NCI-H2227 treated with DMSO at 0.1 percent for 48 hours (cell line): ENCODE results near the gene DEFB129.
A peak's percentile ranks its signal among the peaks of the same experiment; 100 is the strongest.
"Not testable (repeated sequence)": the region's sequence is repeated elsewhere in the genome, so short reads cannot be mapped to it uniquely, and the experiment has no call there.

ENCODE experiments used
- DNase-seq: peaks from one replicate; lab custom pipeline; 2025; lab: John Stamatoyannopoulos, UW

Gene DEFB129

DNA sequence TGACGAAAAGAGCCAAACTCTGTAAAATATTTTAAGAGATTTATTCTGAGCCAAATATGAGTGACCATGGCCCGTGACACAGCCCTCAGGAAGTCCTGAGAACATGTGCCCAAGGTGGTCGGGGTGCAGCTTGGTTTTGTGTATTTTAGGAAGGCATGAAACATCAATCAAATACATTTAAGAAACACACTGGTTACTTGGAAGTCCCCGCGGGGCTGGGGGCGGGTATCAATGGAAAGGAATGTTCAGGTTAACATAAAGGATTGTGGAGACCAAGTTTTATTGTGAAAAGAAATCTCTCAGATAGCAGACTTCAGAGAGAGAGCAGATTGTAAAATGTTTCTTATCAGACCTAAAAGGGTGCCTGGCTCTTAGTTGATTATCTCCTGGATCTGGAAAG is 26.4 kb downstream of the DEFB129 start:
- not testable (repeated sequence) for DNase-seq

DNA sequence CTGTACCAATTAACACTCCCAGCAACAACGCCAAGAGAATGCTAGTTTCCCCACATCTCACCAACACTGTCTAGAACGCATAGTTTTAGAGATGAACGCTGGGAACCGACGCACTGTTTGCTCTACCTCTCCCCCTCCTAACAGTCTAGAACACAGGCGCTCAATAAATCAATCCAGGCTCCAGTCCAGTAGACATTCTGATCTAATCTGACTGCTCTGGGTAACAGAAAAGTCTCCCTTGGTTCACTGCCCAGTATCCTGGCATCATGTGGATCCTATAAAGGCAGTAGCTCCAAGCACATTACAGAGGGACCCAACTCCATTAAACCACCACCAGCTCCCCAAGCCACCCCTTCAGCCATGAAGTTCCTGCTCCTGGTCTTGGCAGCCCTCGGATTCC is 30.4 kb downstream of the DEFB129 start, which contains the start of gene DEFB132:
TSS of gene DEFB132 (plus strand) at position 306 of the 400 bp plus-strand sequence. CDS start at position 361, 55 bp downstream.
- no peak for DNase-seq

DNA sequence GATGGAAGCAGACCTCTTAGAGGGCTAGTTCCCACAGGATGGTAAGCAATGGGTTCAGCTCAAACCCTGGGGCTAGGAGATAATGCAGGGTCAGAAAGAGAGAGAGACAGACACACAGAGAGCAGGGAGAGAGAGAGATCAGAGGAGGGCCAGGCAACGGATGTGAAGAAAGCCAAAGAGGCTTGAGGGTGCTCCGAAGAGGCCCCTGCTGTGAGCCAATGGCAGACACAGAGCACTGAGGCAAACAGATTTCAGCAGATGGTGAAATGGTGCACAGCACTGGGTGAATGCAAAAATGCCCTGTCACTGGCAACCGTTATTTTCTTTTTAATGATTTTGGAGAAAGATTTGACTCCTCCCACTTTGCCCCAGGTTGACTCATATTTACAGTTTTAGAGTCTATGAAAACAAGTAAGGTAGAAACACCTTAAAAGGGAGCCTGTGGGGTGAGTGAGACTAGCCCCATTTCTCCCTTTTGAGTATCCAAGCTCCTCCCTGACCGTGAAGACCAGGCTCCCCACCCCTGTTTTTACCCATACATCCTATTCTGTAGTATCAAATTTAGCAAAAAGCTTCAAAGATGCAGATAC is 31.3 kb downstream of the DEFB129 start:
- no peak for DNase-seq

DNA sequence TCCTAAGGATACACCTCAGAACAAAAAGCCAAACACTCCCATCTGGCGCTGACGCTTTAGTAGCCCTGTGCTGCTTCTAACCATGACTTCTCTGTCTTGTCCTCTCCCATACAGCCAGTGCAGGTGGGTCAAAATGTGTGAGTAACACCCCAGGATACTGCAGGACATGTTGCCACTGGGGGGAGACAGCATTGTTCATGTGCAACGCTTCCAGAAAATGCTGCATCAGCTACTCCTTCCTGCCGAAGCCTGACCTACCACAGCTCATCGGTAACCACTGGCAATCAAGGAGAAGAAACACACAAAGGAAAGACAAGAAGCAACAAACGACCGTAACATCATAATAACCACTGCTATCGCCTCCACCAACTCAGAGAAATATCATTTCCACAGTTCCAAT is 31.9 kb downstream of the DEFB129 start:
- DNase-seq: no peak

DNA sequence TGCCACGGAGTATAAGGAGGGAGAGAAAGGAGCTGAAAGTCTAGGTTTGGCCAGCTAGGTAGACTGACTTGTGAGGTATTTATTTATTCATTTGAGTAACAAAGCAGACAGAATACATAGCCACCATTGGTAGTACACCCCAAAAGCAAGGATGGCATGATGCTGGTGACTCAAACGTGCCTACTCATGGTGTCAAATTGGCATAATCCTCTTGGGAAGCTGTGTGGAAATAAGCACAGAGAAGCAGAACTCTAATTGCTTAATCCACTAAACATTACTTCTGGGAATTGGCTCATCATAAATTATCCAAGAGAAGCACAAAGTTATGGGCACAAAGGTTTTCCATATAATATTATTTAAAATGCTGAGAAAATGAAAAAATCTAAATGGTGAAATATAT is 32.9 kb downstream of the DEFB129 start:
- no peak for DNase-seq

DNA sequence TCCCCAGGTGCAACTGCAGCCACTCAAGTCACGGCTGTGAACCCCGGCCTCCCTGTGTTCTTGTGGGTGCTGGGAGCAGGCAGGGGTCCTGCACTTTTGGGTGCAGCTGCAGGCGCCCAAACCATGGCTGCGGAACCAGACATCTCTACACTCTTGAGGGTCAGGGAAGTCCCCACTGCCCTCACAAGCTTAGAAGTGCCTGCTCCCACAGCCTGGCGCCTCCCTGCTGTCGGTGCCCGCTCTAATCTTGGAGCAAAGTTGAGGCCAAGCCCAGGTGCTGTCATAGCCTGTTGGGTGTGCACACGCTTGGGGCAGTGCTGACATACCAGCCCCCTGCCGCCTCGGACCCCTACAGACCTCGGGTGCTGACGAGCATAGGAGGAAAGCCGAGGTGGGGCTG is 36.6 kb downstream of the DEFB129 start:
- no peak for DNase-seq

DNA sequence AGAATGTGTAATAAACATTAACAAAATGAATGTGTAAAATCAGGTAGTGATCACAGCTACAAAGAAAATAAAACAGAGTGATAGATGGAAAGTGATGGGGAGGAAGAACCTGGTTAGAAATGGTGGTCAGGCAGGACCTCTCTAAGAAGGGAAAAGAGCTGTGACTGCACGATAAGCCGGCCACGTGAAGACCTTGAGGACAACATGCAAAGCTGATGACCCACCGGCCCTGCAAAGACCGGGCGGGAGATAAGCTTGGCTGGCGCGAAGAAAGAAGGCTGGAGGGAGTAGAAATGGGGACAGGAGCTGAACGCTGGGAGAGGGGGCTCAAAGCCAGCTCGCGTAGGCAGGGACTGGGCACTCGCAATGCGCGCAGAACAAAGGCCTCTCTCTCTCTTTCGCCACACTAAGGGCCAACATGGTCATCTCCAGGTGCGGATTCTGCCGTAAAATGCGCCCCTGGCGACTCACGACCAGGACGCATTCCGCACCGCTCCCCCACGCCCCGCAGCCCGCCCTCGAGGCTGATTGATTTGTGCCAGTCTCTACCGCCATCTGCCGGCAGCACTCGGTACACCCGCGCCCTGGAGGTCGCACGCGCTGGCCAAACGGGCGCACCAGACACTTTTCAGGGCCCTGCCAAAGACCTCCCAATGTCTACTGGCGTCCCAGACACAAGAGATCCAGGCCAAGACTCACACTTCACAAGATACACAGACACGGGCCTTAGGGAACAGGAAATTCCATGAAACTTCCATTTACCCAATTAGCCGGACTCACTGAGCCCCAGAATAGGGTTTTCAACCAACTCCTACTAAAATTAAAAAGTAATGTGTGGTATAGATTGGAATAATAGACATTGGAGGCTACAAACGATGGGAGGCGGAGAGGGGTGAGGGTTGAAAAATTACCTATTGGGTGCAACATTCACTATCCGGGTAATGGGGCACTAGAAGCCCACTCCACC is 39.8 kb downstream of the DEFB129 start:
- DNase-seq: peak; percentile 88

DNA sequence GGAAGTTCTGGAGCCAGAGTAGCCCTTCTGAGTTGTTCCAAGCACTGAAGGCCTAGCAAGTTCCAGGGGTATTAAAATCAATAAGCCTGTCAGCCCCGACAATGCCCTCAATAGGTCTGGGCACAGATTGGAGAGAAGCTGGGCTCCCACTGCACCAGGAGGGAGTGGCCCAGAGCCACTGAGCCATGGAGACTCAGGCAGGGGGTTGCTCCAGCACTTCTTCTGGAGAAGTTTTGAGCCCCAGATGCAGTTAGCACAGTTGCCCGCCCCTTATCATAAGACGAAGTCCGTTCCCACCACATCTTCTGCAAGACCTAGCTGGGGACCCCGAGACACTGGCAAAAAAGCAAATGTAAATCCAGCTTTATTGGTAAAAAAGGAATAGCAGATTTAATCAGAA is 43.5 kb downstream of the DEFB129 start:
- no peak for DNase-seq

DNA sequence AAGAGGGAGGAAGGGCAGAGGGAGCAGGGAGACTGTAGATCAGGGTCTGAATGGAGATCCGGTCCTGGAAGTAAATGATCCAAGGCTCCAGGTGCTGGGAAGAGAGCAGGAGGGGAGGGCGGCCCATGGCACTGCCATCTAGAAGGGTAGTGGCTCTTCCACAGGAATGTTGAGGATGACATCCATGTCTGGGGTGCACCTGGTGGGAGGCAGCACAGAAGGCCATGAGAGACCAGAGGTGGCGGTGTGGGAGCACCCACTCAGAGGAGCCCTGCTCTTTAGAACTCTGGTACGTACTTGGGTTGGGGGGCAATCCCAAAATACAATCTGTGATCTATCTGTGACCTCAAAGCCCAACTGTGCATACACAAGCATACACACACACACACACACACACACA is 44.0 kb downstream of the DEFB129 start:
- DNase-seq: no peak

DNA sequence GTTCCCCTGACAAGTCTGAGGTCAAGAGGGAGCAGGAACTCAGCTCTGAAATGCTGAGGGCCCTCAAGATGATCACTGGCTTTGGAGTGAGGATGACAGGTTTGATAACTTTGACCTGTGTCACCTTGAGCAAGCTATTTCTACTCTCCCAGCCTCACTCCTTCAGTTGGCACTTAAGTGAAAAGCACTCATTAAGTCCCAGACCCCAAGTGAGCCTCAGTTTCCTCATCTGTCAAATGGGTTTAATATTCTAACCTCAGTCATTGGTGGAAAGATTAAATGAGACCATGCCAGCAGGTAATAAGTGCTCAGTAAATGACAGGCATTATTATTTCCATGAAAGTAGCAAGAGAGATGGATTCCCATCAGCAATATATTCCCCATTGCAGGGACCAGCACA is 44.5 kb downstream of the DEFB129 start:
- DNase-seq: no peak

DNA sequence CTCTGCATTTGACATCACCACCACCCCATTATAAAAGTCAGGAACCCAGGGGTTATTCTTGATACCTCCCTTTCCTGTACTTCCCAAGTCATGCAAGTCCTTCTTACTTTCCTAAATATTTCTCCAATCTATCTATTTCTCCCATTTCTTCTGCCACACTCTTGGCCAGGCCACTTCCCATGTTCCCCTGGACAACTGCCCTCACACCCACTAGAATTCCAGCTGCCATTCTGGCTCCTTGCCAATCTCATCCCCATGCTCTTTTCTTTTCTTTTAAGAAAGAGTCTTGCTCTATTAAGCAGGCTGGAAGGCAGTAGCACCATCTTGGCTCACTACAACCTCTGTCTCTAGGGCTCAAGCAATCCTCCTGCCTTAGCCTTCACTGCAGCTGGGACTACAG is 45.7 kb downstream of the DEFB129 start:
- no peak for DNase-seq

DNA sequence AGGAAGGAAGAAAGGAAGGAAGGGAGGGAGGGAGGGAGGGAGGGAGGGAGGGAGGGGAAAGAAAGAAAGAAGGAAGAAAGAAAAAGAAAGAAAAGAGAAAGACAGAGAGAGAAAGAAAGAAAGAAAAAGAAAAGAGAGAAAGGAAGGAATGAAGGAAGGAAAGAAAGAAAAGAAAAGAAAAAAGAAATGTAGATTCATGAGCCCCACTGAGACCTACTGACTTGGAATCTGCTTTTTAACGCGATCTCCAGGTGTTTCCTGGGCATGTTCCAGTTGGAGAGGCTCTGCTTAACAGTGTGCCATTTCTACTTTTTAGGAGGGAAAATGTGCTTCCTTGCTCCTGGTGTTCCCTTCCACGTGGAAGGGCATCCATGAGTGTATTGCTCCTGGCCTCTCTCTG is 46.8 kb downstream of the DEFB129 start:
- DNase-seq: no peak

DNA sequence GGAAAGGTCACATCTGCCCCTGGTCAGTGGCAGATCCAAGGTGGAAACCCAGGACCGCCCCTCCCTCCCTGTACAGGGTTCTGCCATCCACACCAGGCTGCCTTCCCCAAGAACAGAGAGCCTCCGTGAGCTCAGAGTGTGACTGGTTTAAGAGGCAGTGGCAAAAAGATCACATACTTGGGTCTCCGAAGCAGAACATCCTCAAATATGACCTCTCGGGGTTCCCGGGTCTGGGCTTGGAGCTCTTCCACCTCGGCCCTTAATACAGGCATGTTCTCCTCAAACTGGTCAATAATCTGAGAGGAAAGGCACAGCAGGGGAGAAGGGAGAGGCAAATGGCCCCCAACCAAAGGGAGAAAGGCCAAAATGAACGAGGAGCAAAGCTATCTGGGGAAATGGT is 48.7 kb downstream of the DEFB129 start:
- DNase-seq: no peak

DNA sequence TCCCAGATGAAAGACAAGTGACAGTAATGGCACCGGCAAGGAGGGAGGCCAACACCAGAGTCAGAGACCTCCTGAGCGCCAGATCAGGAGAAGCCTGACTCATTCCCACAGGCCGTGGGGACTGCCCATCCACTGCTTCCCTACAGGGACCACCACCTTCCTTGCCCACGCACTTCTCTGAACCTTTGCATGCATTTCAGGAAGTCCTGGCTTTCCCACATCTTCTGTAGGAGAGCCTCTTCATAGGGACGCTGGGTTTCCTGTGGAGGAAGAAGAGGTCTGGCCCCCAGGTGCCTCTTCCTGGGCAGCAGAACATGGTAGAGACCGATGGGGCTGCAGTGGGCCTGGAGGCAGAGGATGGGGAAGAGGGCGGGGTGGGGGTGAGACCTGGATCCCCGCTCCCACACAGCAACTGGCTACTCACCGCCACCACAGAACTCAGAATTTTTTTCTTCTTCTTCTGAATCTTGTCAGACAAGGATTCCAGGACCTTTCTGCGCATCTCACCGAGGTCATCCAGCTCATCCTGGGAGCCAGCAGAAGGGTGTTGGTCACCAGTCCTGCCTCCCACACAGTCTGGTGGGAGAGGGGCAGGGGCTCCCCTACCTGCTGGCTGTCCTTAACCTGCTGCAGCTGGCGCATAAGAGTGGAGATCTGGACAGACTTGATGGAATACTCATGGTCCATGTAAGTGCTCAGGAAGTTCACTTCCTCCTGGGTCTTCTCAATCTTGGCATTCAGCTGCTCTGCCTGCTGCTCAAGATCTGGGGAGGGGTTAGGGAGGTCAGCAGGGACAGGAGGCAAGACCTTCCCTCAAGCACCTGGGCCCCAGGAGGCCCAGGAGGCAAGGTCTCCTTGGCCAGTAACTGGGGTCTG is 49.8 kb downstream of the DEFB129 start:
- no peak for DNase-seq

DNA sequence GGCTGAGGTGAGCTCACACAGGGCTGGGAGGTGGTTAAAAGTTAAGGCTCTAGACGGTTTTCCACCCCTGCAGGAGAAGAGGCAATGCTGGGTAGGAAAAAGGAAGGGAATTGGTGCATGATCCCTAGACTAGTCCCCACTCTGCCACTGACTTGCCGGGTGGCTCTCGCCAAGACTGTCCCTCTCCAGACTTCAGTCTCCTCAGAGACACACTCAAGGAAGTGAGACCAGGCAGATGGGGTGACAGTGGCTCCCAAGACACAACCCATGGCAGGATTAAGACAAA is 50.4 kb downstream of the DEFB129 start:
- DNase-seq: no peak

DNA sequence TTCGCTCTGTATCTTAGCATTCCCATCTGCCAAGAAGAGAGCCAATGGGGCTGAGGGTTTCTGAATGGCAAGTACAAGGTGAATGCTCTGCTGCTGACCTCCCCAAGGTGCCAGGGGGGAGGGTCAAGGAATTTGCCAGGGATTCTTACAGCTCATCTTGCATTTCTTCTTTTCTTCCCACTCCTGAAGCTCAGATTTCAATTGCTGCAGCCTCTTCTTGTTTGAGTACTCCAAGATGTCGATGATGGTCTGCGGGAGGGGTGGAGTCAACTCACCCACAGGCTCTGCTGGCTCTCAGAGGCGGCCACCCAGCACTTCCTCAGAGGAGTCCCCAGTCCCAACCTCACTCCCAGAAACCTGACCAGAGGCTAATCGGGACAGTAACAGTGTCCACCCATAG is 51.1 kb downstream of the DEFB129 start:
- no peak for DNase-seq

DNA sequence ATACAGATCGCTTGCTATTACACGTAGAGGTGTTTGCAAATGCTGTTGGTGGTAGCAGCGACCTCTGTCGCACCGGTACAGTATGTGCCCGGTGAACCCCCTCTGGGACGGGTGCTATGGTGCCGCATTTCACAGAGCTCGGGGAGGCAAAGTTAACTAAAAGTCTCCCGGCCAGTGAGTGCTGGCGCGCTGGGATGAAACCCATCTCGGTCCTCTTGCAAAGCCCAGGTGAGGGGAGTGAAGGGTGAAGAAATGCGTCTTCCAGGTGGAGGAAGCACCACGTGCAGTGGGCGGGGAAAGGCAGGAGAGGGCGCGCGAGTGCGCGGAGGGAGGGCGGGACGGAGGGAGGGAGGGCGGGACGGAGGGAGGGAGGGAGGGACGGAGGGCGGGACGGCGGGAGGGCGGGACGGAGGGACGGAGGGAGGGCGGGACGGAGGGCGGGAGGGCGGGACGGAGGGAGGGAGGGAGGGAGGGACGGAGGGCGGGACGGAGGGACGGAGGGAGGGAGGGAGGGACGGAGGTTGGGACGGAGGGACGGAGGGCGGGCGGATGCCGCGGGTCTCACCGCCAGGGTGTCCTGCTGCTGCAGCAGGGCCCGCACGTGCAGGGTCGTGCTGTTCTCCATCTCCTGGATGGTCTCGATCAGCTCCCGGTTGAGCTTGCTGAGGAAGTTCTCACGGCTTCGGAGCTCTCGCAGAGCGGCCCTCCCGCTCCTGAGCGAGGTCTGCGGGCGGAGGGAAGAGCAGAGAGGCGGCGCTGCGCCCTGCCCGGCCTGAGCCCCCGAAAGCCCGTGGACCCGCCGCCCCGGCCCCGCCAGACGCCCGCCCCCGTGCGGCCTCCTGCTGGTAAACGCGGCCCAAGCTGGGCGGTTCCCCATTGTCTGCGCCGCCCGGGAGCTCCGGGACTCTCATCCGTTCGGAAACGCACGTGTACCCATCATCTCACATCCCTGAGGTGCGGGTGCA is 51.8 kb downstream of the DEFB129 start:
- no peak for DNase-seq
